IMR-90 (cell line): ENCODE measurements around the gene FLACC1. TPM values are rescaled to one million over a fixed set of nuclear protein-coding genes. Genes with fewer than 3 reads are reported as not detected.

Experiments
- ATAC-seq: fragments of 200-7000 bp; cut with Tn5 transposase; 2 replicates; pipeline ENCODE4 v1.9.1; 2020; ENCODE audit warnings: low read depth, mild to moderate bottlenecking, moderate library complexity
- BruUV-seq: library from RNA; stranded (reverse); fragments of 400-500 nt; replicated peaks from 2 replicates; lab custom pipeline; 2021; lab: Mats Ljungman, UMichigan
- CTCF ChIA-PET: fragments of 300-600 bp; formaldehyde crosslinking; extraction: SDS; loops from one replicate; lab custom pipeline; 2021; ENCODE audit warnings: antibody characterized with exemption; lab: Yijun Ruan, JAX
- POLR2A ChIA-PET: fragments of 300-600 bp; sonication (Branson Sonifier 250); formaldehyde crosslinking; loops from one replicate; lab custom pipeline; 2022; ENCODE audit warnings: antibody characterized with exemption; ENCODE audit not compliant: unreplicated experiment; lab: Charles Lee
- DNase-seq: peaks from one replicate; pipeline ENCODE4 v3.0.0; 2013
- H2AFZ ChIP-seq: replicated peaks from 2 replicates; pipeline ENCODE3; 2013; ENCODE audit warnings: low read length, mild to moderate bottlenecking; ENCODE audit not compliant: poor library complexity
- H2AK5ac ChIP-seq: 2 replicates; pipeline ENCODE4 v1.6.1; 2013; ENCODE audit warnings: low read depth, low read length, inconsistent platforms
- H2AK9ac ChIP-seq: replicated peaks from 2 replicates; pipeline ENCODE3; 2013; ENCODE audit warnings: mild to moderate bottlenecking, low read depth, low read length, moderate library complexity; ENCODE audit not compliant: poor library complexity
- H2BK120ac ChIP-seq: 2 replicates; pipeline ENCODE4 v1.6.1; 2013; ENCODE audit warnings: low read depth, low read length, inconsistent platforms
- H2BK15ac ChIP-seq: 3 replicates; pipeline ENCODE4 v1.6.1; 2013; ENCODE audit warnings: low read depth, low read length, inconsistent platforms
- H2BK20ac ChIP-seq: 2 replicates; pipeline ENCODE4 v1.6.1; 2013; ENCODE audit warnings: low read depth, mild to moderate bottlenecking, inconsistent platforms, low read length, moderate library complexity
- H2BK5ac ChIP-seq: 2 replicates; pipeline ENCODE4 v1.6.1; 2013; ENCODE audit warnings: mild to moderate bottlenecking, low read depth, low read length, inconsistent platforms; ENCODE audit not compliant: poor library complexity, severe bottlenecking
- H3K14ac ChIP-seq: replicated peaks from 2 replicates; pipeline ENCODE4 v1.6.1; 2013; ENCODE audit warnings: low read depth, low read length, inconsistent platforms
- H3K18ac ChIP-seq: 2 replicates; pipeline ENCODE4 v1.6.1; 2013; ENCODE audit warnings: low read depth, low read length, control low read depth
- H3K23ac ChIP-seq: 2 replicates; pipeline ENCODE4 v1.6.1; 2013; ENCODE audit warnings: low read depth, low read length, inconsistent platforms
- H3K27ac ChIP-seq: 2 replicates; pipeline ENCODE4 v1.5.1; 2013; ENCODE audit warnings: mild to moderate bottlenecking, control low read depth, low read length; ENCODE audit not compliant: insufficient read depth
- H3K27me3 ChIP-seq: 2 replicates; pipeline ENCODE4 v1.6.1; 2013; ENCODE audit warnings: low read length; ENCODE audit not compliant: control insufficient read depth, insufficient read depth
- H3K36me3 ChIP-seq: 2 replicates; pipeline ENCODE4 v1.6.1; 2013; ENCODE audit warnings: low read length, mixed read lengths; ENCODE audit not compliant: control insufficient read depth, insufficient read depth
- H3K4ac ChIP-seq: 2 replicates; pipeline ENCODE4 v1.6.1; 2013; ENCODE audit warnings: low read depth, low read length, inconsistent platforms
- H3K4me1 ChIP-seq: 2 replicates; pipeline ENCODE4 v1.6.1; 2013; ENCODE audit warnings: low read length, mixed read lengths; ENCODE audit not compliant: control insufficient read depth, insufficient read depth
- H3K4me2 ChIP-seq: 2 replicates; pipeline ENCODE4 v1.6.1; 2013; ENCODE audit warnings: low read depth, mild to moderate bottlenecking, control low read depth, low read length, moderate library complexity
- H3K4me3 ChIP-seq: 2 replicates; pipeline ENCODE4 v1.5.1; 2013; ENCODE audit warnings: low read depth, mild to moderate bottlenecking, control low read depth, low read length, moderate library complexity; ENCODE audit not compliant: insufficient read depth
- H3K56ac ChIP-seq: 2 replicates; pipeline ENCODE4 v1.6.1; 2013; ENCODE audit warnings: low read length, inconsistent platforms; ENCODE audit not compliant: insufficient read depth; ENCODE audit errors: extremely low read depth
- H3K79me1 ChIP-seq, 2 experiments: 2 replicates each; pipeline ENCODE4 v1.6.1; 2013; ENCODE audit warnings: low read length in 2 of 2, inconsistent platforms in 1 of 2, low read depth in 1 of 2
- H3K9ac ChIP-seq: 2 replicates; pipeline ENCODE4 v1.6.1; 2013; ENCODE audit warnings: low read depth, low read length, control low read depth
- H3K9me1 ChIP-seq: 2 replicates; pipeline ENCODE4 v1.6.1; 2013; ENCODE audit warnings: low read length, inconsistent platforms; ENCODE audit not compliant: insufficient read depth
- H3K9me3 ChIP-seq: 2 replicates; pipeline ENCODE4 v1.6.1; 2013; ENCODE audit warnings: low read length; ENCODE audit not compliant: control insufficient read depth, insufficient read depth
- H4K20me1 ChIP-seq: 2 replicates; pipeline ENCODE4 v1.6.1; 2013; ENCODE audit warnings: low read length, inconsistent platforms; ENCODE audit not compliant: insufficient read depth
- H4K5ac ChIP-seq: 2 replicates; pipeline ENCODE4 v1.6.1; 2013; ENCODE audit warnings: mild to moderate bottlenecking, low read depth, low read length, control low read depth
- H4K8ac ChIP-seq, 2 experiments: 2 replicates each; pipeline ENCODE4 v1.6.1; 2013; ENCODE audit warnings: low read depth in 2 of 2, low read length in 2 of 2, control low read depth in 1 of 2, inconsistent platforms in 1 of 2
- H4K91ac ChIP-seq: 2 replicates; pipeline ENCODE4 v1.6.1; 2013; ENCODE audit warnings: low read depth, low read length, inconsistent platforms; ENCODE audit not compliant: insufficient read depth
- CEBPB ChIP-seq: IDR thresholded peaks from 2 replicates; pipeline ENCODE4 v1.6.1; 2012; ENCODE audit warnings: low read depth, low read length, improper control_type of control experiment
- FOS ChIP-seq: fragments of 150-350 bp; IDR thresholded peaks from 2 replicates; pipeline ENCODE4 v1.6.1; 2016; ENCODE audit warnings: low read depth, low read length
- MXI1 ChIP-seq: IDR thresholded peaks from 2 replicates; pipeline ENCODE4 v1.6.1; 2012; ENCODE audit warnings: low read depth, mild to moderate bottlenecking, low read length, moderate library complexity, borderline replicate concordance
- POLR2A ChIP-seq: IDR thresholded peaks from 2 replicates; pipeline ENCODE4 v1.6.1; 2012; ENCODE audit warnings: mild to moderate bottlenecking, low read depth, low read length
- RAD21 ChIP-seq: IDR thresholded peaks from 2 replicates; pipeline ENCODE4 v1.6.1; 2012; ENCODE audit warnings: low read length, improper control_type of control experiment
- RFX5 ChIP-seq: IDR thresholded peaks from 2 replicates; pipeline ENCODE4 v1.8.0; 2012; ENCODE audit warnings: low read depth, mild to moderate bottlenecking, low read length, moderate library complexity
- WGBS, 2 experiments: methylation state at CpG; one replicate each; pipeline versions ENCODE4 v1.1.5 to v1.1.7; 2013; ENCODE audit warnings: missing lambda C conversion rate in 2 of 2; ENCODE audit not compliant: insufficient read length in 1 of 2; ENCODE audit errors: extremely low coverage in 2 of 2; 5-methylcytosine and 5-hydroxymethylcytosine counted together
- dilution Hi-C: fragments of 300-500 bp; cut with HindIII; formaldehyde crosslinking; loops from one replicate; pipeline ENCODE4 v1.14.3; 2018; ENCODE audit warnings: low sequenced_read_pairs; ENCODE audit not compliant: unreplicated experiment
- in situ Hi-C: fragments of 300-500 bp; cut with MboI; formaldehyde crosslinking; loops from 3 replicates; pipeline ENCODE4 v1.14.3; 2019; ENCODE audit warnings: low sequenced_read_pairs, inconsistent platforms, mixed read lengths
- intact Hi-C: fragments of 100-400 bp; cut with micrococcal nuclease; formaldehyde crosslinking; loops from 2 replicates; pipeline ENCODE4 v1.10.0; 2022
- polyA plus RNA-seq, 3 experiments: library from polyadenylated mRNA; depleted of rRNA; stranded (reverse); fragments of >200 nt; gene quantifications; 2 replicates each; pipeline ENCODE4 v1.2.3, GENCODE V29; 2012; ENCODE audit warnings: low replicate concordance in 1 of 3
- total RNA-seq: library from RNA; depleted of rRNA; stranded (reverse); fragments of >200 nt; gene quantifications from 2 replicates; pipeline ENCODE4 v1.2.3, GENCODE V29; 2012

Gene FLACC1
- total and polyA plus RNA-seq, 2 of the 4 experiments (the other 2 are of a cell fraction), result 0.32 to 0.54 TPM

- no CpG with 5 or more reads among the region's 3 CpGs for WGBS, 2 experiments
- POLR2A ChIA-PET, result no interaction called here
- Histone ChIP-seq H3K4me2 (no peak overlapping the region), H4K20me1 (no peaks in the 10 kb centered on the region), H3K56ac (no peak overlapping the region), H3K14ac (no peak overlapping the region), H3K36me3 (0 out of 2 replicates have a peak, but pooled peaks cover 2% of the 10 kb centered on the region), H4K5ac (no peak overlapping the region), H2AK9ac (no peak overlapping the region), H3K4me1 (peaks cover 11% of the 10 kb centered on the region), H2AK5ac (no peak overlapping the region), H3K27ac (no peak overlapping the region), H3K9ac (no peak overlapping the region), H3K4ac (no peak overlapping the region; the same call in 1 of the 2 replicates), H2BK120ac (peak overlapping the region; percentile 30; the same call in 1 of the 2 replicates), H3K79me1 (peaks cover 11 to 37% of the 10 kb centered on the region in 2 experiments), H3K23ac (no peak overlapping the region), H3K18ac (peak overlapping the region; percentile 56; the same call in 1 of the 2 replicates), H3K9me3 (no peaks in the 10 kb centered on the region), H2BK20ac (0 out of 2 replicates have a peak overlapping the region, but pooled peaks have one; percentile 11), H2BK5ac (no peak overlapping the region), H3K4me3 (no peak overlapping the region), H4K91ac (no peak overlapping the region), H3K27me3 (no peaks in the 10 kb centered on the region), H2BK15ac (no peak overlapping the region), H4K8ac (no peak overlapping the region), H2AFZ (no peak overlapping the region), H3K9me1 (no peaks in the 10 kb centered on the region)
- ATAC-seq (no peak), DNase-seq (no peak)
- no peak for TF ChIP-seq MXI1
- TF ChIP-seq CEBPB, result no peak
- TF ChIP-seq RAD21, result no peak
- no peak for TF ChIP-seq RFX5
- no peak for TF ChIP-seq POLR2A
- no peak for TF ChIP-seq FOS
- intact Hi-C loops (no loop called here), in situ Hi-C loops (no loop called here), dilution Hi-C loops (no loop called here)
- CTCF ChIA-PET, result no interaction called here
- BruUV-seq, result TSS peak; percentile 8
Observed at GRCh38 chr2:201404699-201405280, 47.6 kb upstream of the FLACC1 start.
